HepG2 (cell line): Measurements from ENCODE around the gene PAQR6.

Experiments used
- EZH2 ChIP-seq: conservative IDR thresholded peaks from 2 replicates; pipeline ENCODE4 v1.6.1; 2012; ENCODE audit warnings: mild to moderate bottlenecking, low read depth, low read length, moderate library complexity
- KLF6 ChIP-seq: IDR thresholded peaks from 2 replicates; pipeline ENCODE4 v1.8.0; 2016; ENCODE audit warnings: missing biosample characterization, missing genetic modification reagents
- PITX1 ChIP-seq: sonication (generic); formaldehyde crosslinking; IDR thresholded peaks from 2 replicates; pipeline ENCODE4 v1.5.1; 2020; ENCODE audit warnings: mild to moderate bottlenecking, missing genetic modification reagents
- SP1 ChIP-seq, 2 experiments: fragments of 450-650 bp in 1 of 2; sonication (generic) in 1 of 2; formaldehyde crosslinking in 1 of 2; IDR thresholded peaks; 2 replicates each; pipeline versions ENCODE4 v1.4.0 to v1.6.1; 2016 to 2020; ENCODE audit warnings: missing genetic modification reagents in 1 of 2
- ZFP41 ChIP-seq: sonication (generic); formaldehyde crosslinking; IDR thresholded peaks from 2 replicates; pipeline ENCODE4 v1.4.0; 2020; ENCODE audit warnings: mild to moderate bottlenecking, missing genetic modification reagents, borderline replicate concordance
- TF ChIP-seq, protein P1 (sequence below): sonication (generic); formaldehyde crosslinking; IDR thresholded peaks from 2 replicates; pipeline ENCODE4 v1.4.0; 2020; ENCODE audit warnings: missing genetic modification reagents
- TF ChIP-seq, protein P2 (sequence below): sonication (generic); formaldehyde crosslinking; IDR thresholded peaks from 2 replicates; pipeline ENCODE4 v1.5.0; 2020; ENCODE audit warnings: mild to moderate bottlenecking, missing genetic modification reagents, moderate library complexity

DNA sequence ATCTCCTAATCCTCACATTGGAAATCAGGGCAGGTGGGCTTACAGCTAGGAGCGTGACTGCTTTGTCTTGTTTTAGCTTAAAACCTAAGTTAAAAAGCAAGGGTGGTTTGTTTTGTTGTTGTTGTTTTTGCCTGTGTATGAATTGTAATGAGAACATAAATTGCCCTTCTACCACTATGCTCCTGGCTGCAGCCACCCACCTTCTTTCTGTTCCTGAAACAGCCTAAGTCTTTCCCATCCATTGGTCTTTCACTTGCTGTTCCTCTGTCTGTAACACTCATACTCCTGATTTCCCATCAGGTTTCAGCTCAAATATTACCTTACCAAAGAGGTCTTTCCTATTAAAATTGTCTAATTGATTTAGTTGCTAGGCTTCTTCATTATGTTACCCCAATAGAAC is 35.7 kb upstream of the PAQR6 start:
- TF ChIP-seq KLF6 (CRISPR knock-in tag), result no peak
- TF ChIP-seq, protein P1, sequence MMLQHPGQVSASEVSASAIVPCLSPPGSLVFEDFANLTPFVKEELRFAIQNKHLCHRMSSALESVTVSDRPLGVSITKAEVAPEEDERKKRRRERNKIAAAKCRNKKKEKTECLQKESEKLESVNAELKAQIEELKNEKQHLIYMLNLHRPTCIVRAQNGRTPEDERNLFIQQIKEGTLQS (CRISPR knock-in tag), result no peak
- no peak for TF ChIP-seq SP1 (IDR thresholded peaks at IDR 0.05)
- no peak for TF ChIP-seq SP1 (CRISPR knock-in tag; IDR thresholded peaks at IDR 0.05)
- TF ChIP-seq, protein P2, sequence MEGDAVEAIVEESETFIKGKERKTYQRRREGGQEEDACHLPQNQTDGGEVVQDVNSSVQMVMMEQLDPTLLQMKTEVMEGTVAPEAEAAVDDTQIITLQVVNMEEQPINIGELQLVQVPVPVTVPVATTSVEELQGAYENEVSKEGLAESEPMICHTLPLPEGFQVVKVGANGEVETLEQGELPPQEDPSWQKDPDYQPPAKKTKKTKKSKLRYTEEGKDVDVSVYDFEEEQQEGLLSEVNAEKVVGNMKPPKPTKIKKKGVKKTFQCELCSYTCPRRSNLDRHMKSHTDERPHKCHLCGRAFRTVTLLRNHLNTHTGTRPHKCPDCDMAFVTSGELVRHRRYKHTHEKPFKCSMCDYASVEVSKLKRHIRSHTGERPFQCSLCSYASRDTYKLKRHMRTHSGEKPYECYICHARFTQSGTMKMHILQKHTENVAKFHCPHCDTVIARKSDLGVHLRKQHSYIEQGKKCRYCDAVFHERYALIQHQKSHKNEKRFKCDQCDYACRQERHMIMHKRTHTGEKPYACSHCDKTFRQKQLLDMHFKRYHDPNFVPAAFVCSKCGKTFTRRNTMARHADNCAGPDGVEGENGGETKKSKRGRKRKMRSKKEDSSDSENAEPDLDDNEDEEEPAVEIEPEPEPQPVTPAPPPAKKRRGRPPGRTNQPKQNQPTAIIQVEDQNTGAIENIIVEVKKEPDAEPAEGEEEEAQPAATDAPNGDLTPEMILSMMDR, result no peak
- no peak for TF ChIP-seq ZFP41 (CRISPR knock-in tag)
- no peak for TF ChIP-seq PITX1 (CRISPR knock-in tag)
- no peak for TF ChIP-seq EZH2
